ENCODE measurements around the gene SLX9. TPM values are rescaled to one million over a fixed set of nuclear protein-coding genes. Genes with fewer than 3 reads are reported as not detected.
"Not testable (repeated sequence)": the region's sequence is repeated elsewhere in the genome, so short reads cannot be mapped to it uniquely, and the experiment has no call there.

Gene SLX9
- polyA plus RNA-seq, 1 donor (not counting 4 experiments of a cell fraction or from before 2014, with no cell fraction given): 21.8 TPM

GRCh38 chr21:44976556-44977393 lies 36.9 kb downstream of the SLX9 start:
- H2AFZ ChIP-seq (ENCODE audit: control insufficient read depth, low read length); dilution Hi-C loops (cut with MboI; ENCODE audit: extremely low pct_ligation_motif_present, low sequenced_read_pairs); H3K27ac ChIP-seq (ENCODE audit: control insufficient read depth, insufficient read depth, low read length); H3K4me1 ChIP-seq (ENCODE audit: control insufficient read depth, extremely low read depth, insufficient read depth, low read length); H3K9ac ChIP-seq (ENCODE audit: control insufficient read depth, extremely low read depth, insufficient read depth, low read length); H3K79me2 ChIP-seq (ENCODE audit: control insufficient read depth, insufficient read depth, low read length); H3K27me3 ChIP-seq (ENCODE audit: control insufficient read depth, extremely low read depth, insufficient read depth, low read length); H4K20me1 ChIP-seq (ENCODE audit: control insufficient read depth, extremely low read depth, insufficient read depth, low read length); DNase-seq (ENCODE audit: low read depth, low spot score); H3K4me3 ChIP-seq (ENCODE audit: control insufficient read depth in 2 of 3, extremely low read depth in 1 of 3, insufficient read depth in 2 of 3, low read depth in 1 of 3, low read length in 3 of 3); H3K9me1 ChIP-seq (ENCODE audit: control insufficient read depth, extremely low read depth, insufficient read depth, low read length); FAIRE-seq; H3K9me3 ChIP-seq (ENCODE audit: control insufficient read depth, low read depth, low read length); H3K4me2 ChIP-seq (ENCODE audit: control insufficient read depth, extremely low read depth, insufficient read depth, low read depth, low read length): not testable (repeated sequence)
- H3K36me3 ChIP-seq (ENCODE audit: control insufficient read depth in 2 of 2, extremely low read depth in 1 of 2, insufficient read depth in 2 of 2, low read length in 2 of 2): peaks cover 0 to 17% of the 10 kb centered on the region in 2 experiments
- TF ChIP-seq, protein P1, sequence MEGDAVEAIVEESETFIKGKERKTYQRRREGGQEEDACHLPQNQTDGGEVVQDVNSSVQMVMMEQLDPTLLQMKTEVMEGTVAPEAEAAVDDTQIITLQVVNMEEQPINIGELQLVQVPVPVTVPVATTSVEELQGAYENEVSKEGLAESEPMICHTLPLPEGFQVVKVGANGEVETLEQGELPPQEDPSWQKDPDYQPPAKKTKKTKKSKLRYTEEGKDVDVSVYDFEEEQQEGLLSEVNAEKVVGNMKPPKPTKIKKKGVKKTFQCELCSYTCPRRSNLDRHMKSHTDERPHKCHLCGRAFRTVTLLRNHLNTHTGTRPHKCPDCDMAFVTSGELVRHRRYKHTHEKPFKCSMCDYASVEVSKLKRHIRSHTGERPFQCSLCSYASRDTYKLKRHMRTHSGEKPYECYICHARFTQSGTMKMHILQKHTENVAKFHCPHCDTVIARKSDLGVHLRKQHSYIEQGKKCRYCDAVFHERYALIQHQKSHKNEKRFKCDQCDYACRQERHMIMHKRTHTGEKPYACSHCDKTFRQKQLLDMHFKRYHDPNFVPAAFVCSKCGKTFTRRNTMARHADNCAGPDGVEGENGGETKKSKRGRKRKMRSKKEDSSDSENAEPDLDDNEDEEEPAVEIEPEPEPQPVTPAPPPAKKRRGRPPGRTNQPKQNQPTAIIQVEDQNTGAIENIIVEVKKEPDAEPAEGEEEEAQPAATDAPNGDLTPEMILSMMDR (optimal IDR thresholded peaks at IDR 0.05 in 1 of 3, IDR thresholded peaks at IDR 0.05 in 1 of 3, conservative IDR thresholded peaks at IDR 0.05 in 1 of 3; ENCODE audit: extremely low read depth in 1 of 3, insufficient read depth in 2 of 3, low read length in 3 of 3): peak in 1 of 3 experiments; percentile 1

GRCh38 chr21:44977616-44978340 lies 37.9 kb downstream of the SLX9 start:
- Histone ChIP-seq H3K9me3 (ENCODE audit: control insufficient read depth, low read depth, low read length) (no peaks in the 10 kb centered on the region), H3K4me3 (ENCODE audit: control insufficient read depth in 2 of 3, extremely low read depth in 1 of 3, insufficient read depth in 2 of 3, low read depth in 1 of 3, low read length in 3 of 3) (no peak overlapping the region), H3K4me2 (ENCODE audit: control insufficient read depth, extremely low read depth, insufficient read depth, low read depth, low read length) (no peak overlapping the region), H3K36me3 (ENCODE audit: control insufficient read depth in 2 of 2, extremely low read depth in 1 of 2, insufficient read depth in 2 of 2, low read length in 2 of 2) (peaks cover 0 to 11% of the 10 kb centered on the region in 2 experiments), H3K4me1 (ENCODE audit: control insufficient read depth, extremely low read depth, insufficient read depth, low read length) (no peaks in the 10 kb centered on the region), H3K79me2 (ENCODE audit: control insufficient read depth, insufficient read depth, low read length) (no peaks in the 10 kb centered on the region), H3K27me3 (ENCODE audit: control insufficient read depth, extremely low read depth, insufficient read depth, low read length) (no peaks in the 10 kb centered on the region), H3K9ac (ENCODE audit: control insufficient read depth, extremely low read depth, insufficient read depth, low read length) (no peak overlapping the region), H4K20me1 (ENCODE audit: control insufficient read depth, extremely low read depth, insufficient read depth, low read length) (no peaks in the 10 kb centered on the region), H3K9me1 (ENCODE audit: control insufficient read depth, extremely low read depth, insufficient read depth, low read length) (no peaks in the 10 kb centered on the region), H2AFZ (ENCODE audit: control insufficient read depth, low read length) (no peak overlapping the region), H3K27ac (ENCODE audit: control insufficient read depth, insufficient read depth, low read length) (no peak overlapping the region)
- dilution Hi-C loops (cut with MboI; ENCODE audit: extremely low pct_ligation_motif_present, low sequenced_read_pairs): no loop called here
- DNase-seq (ENCODE audit: low read depth, low spot score) (no peak), FAIRE-seq (no peak)
- no peak for TF ChIP-seq EZH2 (IDR thresholded peaks at IDR 0.05; ENCODE audit: low read length)
- TF ChIP-seq, protein P1 (optimal IDR thresholded peaks at IDR 0.05 in 1 of 3, IDR thresholded peaks at IDR 0.05 in 1 of 3, conservative IDR thresholded peaks at IDR 0.05 in 1 of 3; ENCODE audit: extremely low read depth in 1 of 3, insufficient read depth in 2 of 3, low read length in 3 of 3): no peak

All from keratinocyte (primary cell).